GM12864 (cell line): Measurements from ENCODE around the gene EFCC1.

Source experiments
- DNase-seq: peaks from one replicate; pipeline ENCODE4 v3.0.0-alpha.2; 2011; ENCODE audit warnings: low read depth
- H3K4me3 ChIP-seq: 2 replicates; pipeline ENCODE4 v1.5.1; 2011; ENCODE audit warnings: mild to moderate bottlenecking, low read depth, low read length, control low read depth
- TF ChIP-seq, protein P1 (sequence below): IDR thresholded peaks from 2 replicates; pipeline ENCODE4 v1.5.1; 2011; ENCODE audit warnings: low read depth, mild to moderate bottlenecking, moderate library complexity, low read length, control low read depth, inconsistent platforms; ENCODE audit errors: missing control alignments

The EFCC1 gene

DNA sequence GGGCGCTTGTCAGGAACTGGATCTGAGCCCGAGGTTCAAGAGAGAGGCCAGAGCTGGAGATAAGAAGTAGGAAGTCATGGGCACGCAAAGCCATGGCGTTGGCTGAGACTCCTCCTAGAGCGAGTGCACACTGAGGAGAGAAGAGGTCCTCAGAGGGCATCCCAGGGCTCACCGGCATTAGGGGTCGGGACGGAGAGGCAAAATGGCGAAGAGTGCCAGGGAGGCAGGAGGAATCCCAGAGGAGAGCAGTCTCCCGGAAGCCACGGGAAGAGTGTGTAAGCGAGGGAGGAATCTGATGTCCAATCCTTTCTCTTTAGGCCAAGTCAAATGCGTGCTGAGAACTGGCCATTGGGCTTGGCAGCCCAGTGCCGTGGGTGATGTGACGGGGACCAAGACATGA lies 24.0 kb downstream of the EFCC1 start:
- no peak overlapping the region for H3K4me3 ChIP-seq
- TF ChIP-seq, protein P1, sequence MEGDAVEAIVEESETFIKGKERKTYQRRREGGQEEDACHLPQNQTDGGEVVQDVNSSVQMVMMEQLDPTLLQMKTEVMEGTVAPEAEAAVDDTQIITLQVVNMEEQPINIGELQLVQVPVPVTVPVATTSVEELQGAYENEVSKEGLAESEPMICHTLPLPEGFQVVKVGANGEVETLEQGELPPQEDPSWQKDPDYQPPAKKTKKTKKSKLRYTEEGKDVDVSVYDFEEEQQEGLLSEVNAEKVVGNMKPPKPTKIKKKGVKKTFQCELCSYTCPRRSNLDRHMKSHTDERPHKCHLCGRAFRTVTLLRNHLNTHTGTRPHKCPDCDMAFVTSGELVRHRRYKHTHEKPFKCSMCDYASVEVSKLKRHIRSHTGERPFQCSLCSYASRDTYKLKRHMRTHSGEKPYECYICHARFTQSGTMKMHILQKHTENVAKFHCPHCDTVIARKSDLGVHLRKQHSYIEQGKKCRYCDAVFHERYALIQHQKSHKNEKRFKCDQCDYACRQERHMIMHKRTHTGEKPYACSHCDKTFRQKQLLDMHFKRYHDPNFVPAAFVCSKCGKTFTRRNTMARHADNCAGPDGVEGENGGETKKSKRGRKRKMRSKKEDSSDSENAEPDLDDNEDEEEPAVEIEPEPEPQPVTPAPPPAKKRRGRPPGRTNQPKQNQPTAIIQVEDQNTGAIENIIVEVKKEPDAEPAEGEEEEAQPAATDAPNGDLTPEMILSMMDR: no peak
- DNase-seq: no peak

DNA sequence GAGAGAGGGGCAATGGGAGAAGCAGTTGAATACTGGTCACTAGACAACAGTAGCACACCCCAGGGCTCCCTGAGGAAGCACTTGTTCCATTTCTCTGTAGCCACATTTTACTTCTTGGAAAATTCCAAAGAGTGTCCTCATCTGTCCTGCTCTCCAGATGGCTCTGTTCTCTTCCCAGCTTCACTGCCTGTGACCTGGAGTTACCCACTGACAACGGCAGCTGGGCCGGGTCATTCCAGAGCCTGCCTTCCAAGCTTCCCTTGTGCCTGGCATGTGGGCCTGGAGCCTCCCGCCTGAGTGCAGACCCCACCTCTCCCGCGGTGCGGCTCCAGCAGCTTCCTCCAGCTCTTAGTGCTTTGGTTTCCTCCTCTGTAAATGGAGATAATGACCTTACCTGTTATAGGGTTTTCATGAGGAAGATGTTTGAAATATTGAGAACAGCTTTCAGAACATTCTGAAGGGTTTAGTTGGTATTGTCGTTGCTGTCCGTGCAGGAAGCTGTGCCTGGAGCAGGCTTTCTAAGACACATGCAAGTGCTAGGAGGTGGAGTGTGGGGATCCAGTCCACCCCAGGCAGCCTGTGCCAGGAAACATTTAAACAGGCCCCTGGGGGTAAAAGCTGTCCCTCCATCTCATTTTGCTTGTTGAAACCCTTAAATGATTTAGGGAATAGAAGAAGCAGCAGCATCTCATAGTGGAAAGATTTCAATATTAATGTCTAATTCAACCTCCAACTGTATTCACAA lies 24.8 kb downstream of the EFCC1 start:
- no peak for DNase-seq
- TF ChIP-seq, protein P1: no peak
- H3K4me3 ChIP-seq: no peak overlapping the region

DNA sequence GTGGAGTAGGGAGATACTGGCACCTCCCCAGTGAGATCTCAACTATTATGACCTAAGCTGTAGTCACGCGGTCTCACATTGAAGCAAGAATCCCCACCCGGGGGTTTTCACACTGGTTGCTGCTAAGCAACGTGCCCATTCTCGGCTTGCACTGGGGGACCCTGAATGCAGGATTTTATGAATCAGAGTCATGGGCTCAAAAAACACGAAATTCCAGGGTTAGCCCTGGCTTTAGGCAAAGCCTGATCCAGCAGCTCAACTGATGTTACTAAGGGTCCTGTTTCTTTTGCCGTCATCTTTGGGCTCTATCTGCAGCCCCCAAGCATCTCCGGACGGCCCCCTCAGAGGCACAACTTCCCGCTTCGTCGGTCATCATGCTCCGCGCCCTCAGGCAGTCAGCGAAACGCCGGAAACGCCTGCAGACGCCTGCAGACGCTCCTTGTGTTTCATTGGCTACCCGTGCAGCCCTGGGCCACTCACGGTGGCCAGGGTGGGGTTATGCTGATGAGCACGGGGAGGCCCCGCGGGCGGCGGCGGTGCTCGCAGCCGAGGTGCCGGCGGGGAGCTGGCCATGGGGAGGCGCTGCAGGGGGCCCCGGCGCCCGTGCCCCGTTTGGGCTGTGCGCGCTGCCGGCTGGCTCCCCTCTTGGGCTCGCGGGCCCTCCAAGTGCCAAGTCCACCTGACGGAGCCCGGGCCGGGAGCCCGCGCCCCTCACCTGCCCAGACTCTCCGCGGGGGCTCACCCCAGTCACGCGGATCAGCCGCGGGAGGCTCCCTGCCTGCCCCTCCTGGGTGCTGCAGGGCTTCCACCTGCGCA lies 25.8 kb downstream of the EFCC1 start:
- peak; percentile 74 for DNase-seq
- H3K4me3 ChIP-seq: peak overlapping the region; percentile 59
- TF ChIP-seq, protein P1: peak; percentile 68

DNA sequence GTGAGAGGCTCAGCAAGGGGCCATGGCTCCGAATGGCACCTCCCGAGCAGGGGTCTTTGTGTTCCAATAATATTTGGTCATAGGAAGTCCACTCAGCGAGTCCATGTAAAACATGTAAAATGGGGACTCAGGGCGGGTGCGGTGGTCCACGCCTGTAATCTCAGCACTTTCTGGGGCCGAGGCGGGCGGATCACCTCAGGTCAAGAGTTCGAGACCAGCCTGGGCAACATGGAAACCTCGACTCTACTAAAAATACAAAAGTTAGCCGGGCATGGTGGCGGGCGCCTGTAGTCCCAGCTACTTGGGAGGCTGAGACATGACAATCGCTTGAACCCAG lies 26.4 kb downstream of the EFCC1 start:
- TF ChIP-seq, protein P1: no peak
- DNase-seq: no peak
- H3K4me3 ChIP-seq: peak overlapping the region; percentile 59

DNA sequence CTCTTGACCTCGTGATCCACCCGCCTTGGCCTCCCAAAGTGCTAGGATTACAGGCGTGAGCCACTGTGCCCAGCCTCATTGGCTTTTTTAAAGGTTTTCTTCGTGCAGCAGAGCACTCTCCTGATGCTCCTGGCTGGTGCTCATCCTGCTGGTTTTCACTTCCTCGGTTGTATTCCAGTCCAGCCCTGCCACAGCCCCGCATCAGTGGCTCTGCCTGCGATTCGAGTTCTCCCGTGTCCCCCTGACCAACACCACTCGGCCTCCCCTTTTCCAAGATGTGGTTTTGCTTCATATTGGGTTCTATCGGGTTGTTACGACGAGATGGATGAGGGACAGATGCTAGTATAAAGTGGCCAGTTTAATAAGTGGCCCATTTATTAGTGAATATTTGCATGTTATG lies 27.8 kb downstream of the EFCC1 start:
- TF ChIP-seq, protein P1: no peak
- no peak overlapping the region for H3K4me3 ChIP-seq
- DNase-seq: no peak

DNA sequence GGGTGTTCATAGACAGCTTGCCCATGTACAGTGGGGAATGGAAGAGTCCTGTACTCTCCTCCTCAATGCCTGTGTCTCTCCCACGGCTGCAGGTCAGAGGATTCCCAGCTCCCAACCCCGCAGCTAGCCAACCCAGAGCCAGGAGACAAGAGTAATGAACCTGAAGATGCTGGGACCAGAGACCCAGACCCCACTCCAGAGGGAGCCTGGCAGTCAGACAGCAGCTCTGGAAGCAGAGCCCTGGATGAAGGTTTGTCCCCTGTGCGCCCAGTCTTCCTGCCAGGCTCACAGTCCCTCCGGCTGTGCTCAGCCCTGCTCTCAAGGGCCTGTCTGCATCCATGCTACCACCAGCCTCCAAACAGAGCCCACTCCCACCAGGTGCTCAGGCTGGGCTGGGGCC lies 29.5 kb downstream of the EFCC1 start:
- no peak overlapping the region for H3K4me3 ChIP-seq
- no peak for DNase-seq
- TF ChIP-seq, protein P1: no peak
